ENCODE results near the gene ADAMTS2.

GRCh38 chr5:179221877-179222220 lies 123.4 kb downstream of the ADAMTS2 start:
- TF ChIP-seq CTCF (IDR thresholded peaks at IDR 0.05): no peak
- TF ChIP-seq POLR2A (IDR thresholded peaks at IDR 0.05): no peak
